Activated T-cell treated with anti-CD3 and anti-CD28 coated beads for 48 hours (primary cell): ENCODE results near the gene LAPTM5.

Experiments
- DNase-seq: peaks from one replicate; pipeline ENCODE4 v3.0.0-alpha.2; 2020; ENCODE audit warnings: low read depth

Gene LAPTM5

DNA sequence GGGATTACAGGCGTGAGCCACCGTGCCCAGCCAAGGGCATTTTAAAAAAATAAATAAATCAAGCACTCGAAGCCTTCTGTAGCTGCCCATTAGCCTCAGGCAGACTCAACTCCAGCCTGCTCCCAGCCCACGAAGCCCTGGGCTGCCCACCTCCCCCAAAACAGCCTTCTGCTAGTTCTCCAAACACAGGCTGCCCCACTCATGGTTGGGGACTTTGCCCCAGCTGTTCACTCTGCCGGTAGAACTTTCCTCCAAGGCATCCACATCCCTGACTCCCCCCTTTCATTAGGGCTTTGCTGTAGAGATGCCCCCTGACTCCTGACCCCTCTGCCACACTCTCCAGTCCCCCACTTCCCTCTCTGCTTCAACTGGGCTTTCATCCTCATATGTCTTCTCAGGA, 29.7 kb upstream of the LAPTM5 start:
- DNase-seq, result no peak

DNA sequence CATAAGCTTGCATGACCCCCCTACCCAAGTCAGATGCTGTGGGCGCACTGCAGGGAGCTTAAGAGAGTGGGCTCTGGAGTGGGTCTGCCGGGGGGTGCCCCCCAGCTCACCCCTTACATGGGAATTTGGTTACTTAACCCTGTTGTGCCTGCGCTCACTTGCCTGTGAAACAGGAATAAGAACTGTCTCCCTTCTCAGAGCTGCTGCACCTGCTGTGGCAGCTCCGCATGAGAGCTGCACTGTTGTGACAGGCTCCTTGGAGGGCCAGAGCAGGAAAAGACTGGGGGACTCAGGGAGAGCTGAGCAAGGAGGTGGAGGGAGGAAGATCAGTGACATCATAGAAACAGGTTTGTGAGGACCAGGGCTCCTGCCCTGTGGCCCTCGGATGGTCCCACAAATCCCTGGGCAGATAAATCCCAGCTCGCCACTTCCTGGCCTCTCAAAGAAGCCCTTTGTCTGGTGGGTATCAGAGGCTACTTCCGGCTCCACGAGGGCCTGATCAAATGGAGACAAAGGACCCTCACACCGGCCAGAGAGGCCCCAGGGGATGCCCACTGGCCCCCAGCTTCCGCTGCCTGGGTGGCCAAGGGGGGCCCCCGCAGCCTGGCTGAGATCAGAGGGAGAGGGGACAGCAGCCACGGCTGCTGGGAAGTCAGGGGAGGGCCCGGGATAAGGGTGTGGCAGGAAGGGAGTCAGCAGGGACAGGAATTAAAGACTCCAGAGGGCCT, 28.9 kb upstream of the LAPTM5 start:
- DNase-seq, result no peak

DNA sequence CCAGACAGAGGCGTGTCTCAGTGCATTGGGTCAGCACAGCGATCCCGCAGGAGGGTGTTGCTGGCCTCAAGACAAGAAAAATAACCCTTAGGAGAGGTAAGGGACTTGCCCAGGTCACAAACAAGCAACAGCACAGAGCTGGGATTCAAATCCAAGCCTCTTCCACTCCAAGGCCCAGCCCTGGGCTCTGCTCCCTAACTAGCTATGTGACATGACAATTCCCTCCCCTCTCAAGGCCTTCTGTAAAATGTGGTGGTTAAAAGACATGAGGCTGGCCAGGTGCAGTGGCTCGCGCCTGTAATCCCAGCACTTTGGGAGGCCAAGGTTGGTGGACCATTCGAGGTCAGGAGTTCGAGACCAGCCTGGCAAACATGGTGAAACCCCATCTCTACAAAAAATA, 28.1 kb upstream of the LAPTM5 start:
- no peak for DNase-seq

DNA sequence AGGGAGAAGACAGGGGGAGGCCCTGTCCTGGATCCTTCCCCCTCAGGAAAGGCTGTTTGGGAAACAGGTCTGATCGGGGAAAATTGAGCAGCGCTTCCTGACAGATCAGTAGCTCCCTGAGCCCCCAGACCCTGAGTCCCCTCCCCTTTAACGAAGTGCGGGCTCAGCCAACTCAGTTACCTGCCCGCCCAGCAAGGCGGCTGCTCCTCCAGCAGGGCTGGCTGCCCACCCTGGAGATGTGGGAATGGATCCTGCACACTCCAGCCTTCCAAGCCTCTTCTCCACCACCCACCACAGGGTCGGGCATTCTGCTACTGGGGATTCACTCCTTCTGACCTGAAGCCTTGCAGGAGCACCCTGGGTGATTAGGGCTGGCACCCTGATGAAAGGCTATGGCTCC, 27.6 kb upstream of the LAPTM5 start:
- DNase-seq, result no peak

DNA sequence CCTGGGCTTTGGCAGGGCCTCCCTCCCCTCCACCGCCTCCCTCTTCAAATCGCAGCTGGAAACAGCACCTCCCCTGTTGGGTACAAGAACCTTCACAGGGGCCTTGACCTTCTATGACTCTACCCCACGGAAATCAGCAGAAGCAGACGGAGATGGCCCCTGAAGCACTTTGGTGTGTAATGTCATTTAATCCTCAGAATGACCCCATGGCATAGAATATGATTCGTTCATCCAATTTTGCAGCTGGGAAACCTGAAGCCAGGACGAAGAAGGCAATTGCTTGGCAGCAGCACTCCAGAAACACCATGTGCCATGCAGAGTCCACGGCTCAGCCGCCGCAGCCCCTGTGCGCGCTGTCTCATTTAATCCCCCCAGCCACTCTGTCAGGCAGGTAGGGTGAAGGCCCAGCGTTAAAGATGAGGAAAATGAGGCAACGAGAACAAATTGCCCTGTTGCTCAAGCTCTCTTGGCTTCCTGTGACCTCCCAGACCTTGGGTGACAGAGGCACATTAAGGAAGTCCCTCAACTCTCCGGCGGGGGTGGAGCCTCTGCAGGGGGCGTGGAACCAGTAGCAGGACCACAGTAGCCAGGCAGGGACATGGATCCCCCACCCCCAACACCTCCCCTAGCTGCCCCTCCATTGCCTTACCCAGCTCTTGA, 25.8 kb upstream of the LAPTM5 start:
- no peak for DNase-seq

DNA sequence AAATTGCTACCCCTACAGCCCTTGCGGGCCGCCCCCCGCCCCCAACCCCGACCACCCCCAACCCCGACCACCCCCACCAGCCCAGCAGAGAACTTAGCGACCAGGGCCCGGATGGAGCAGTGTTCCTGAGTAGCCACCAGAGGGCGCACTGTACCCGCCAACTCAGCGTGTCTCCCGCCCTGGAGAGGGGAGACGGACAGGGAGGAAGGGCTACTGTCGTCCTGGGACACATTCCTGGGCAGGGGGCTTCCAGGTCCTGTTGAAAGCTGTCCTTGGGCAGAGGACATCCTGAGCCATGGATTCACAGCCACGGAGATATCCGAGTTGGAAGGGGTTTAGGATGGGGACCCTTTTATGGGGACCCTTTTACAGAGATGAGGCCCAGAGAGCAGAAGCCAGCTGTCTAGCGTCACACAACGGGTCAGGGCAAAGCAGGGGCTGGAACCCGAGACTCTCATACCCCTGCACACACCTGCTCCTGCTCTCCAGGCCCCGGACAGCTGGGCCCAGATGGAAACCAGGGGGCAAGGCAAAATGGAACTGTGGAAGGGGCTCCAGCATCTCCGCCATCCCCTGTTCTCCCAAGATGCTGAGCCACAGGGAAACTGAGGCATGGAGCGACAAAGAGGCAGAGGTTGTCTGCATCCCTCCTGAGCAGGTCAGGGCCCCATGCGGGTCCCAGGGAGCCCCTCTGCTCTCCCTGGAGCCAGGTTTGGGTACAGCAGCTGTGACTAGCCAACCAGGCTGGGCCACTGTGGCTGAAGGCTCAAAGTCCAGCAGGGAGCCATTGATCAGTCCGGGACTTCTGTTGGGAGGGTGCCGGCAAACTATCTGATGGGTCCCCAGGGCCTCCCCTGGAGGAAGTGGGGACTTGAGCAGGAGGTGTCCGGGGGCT, 25.0 kb upstream of the LAPTM5 start:
- DNase-seq, result peak; percentile 69

DNA sequence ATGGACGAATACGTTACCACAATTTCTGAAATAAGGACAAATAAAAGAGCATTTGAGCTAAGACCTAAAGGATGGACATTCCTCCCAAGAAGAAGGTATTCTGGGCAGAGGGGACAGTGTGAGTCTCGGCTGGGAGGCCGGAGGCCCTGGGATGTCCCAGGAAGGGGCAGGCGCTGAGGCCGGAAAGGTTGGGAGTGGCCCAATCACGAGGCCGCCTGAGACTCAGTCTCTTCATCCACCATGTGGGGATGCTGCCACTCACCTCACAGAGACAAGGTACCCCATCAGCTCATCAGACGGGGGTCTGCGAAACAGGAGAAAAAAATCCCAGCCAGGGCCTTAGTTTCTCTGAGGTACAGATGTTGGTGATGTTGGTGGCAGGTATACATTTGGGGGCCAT, 24.3 kb upstream of the LAPTM5 start:
- no peak for DNase-seq

DNA sequence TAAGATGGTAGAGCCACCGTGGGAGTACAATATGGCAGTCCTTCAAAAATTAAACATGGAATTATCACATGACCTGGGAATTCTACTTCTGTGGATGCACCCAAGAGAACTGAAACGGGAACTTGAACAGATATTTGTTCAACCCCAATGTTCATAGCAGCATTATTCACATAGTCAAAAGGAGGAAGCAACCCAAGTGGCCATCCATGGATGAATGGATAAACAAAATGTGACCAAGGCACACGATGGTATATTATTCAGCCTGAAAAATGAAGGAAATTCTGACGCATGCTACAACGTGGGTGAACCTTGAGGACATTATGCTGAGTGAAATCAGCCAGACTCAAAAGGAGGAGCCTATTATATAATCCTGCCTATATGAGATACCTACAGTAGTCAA, 22.8 kb upstream of the LAPTM5 start:
- DNase-seq, result no peak

DNA sequence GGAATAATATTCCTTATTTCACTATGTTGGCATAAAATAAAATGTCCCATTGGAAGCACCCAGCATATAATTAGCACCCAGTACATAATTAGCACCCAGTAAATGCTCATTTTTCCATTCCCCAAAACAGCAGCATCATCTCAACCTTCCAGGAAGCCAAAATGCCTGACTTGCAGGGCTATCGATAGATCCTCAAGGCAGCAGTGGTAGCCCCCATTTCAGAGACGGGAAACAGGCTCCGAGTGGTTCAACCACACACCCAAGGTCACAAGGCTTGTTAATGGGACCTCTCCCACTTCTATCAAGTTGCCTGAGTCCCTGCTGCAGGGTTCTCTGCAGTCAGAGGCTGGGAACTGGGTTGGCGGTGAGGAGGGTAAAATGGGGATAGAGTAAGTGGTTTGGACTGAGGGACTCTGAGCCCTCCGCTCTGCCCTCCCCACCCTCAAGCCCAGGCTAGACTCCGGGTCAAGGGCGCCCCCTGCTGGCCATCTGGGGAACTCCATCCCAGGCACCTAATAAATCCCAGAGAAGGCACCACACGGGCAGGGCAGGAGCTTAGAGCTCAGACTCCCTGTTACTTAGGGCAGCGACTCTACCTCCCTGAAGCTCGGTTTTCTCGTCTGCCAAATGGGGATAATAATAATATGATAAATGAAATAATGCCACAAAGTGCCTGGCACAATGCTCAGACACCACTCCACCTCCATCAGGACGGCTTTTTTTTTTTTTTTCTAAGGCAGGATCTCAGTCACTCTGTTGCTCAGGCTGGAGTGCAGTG, 21.9 kb upstream of the LAPTM5 start:
- peak; percentile 87 for DNase-seq

DNA sequence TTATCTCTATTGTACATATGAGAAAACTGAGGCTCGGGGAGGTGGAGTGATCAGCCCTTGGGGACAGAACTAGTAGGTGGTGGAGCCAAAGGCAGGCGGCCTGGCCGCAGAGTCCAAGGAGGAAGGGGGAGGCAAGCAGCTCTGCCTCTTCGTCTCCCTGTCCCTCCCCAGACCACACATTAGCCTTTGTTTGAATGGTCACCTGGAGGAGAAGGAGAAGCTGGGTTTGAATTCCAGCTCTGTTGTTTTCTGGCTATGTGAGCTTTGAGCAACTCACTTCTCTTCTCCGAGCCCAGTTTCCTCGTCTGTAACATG, 21.4 kb upstream of the LAPTM5 start:
- DNase-seq, result no peak

DNA sequence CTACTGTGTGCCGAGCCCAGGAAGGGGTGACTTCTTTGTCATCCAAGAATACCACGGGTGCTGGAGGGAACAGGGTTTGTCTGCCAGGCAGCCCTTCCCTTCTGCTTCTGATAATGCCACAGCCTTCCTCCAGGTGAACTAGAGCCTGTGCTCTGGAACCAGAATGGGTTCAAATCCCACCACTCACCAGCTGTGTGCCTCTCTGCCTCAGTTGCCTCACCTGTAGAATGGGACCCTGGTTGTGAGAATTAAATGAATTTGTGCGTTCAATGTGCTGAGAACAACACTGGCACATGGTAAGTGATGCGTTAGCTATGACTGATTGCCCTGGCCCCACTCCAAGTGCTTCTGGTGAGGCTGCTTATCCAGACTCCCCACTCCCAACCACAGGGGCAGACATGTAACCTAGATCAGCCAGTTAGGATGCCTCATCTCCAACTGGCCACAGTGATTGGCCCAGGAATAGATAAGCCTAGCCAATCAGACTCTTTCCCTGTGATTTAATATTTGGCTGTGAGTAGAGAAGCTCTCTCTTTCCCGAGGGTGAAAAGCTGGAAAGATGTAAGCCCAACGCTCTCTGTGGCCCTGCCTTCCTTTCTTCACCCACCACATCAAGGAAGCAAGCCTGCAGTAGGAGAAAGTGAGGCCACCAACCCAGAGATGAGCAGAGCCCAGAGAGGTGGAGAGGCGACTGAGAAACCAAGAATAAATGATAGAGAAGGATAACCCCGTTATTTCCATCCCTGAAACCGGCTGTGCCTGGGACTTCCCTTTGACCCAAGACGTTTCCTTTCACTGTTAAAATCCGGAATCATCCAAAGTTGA, 20.8 kb upstream of the LAPTM5 start:
- DNase-seq, result no peak

DNA sequence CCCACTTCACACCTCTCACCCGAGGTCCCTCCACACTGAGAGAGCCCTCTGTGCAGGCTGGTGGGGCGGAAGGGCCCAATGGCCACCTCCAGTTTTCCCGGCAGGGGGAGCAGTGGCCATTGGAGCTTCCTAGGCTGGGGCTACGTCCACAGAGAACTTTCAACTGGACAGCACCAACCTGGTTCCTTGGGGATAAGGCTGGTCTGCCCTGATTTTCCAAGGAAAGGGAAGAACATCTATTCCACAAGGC, 20.3 kb upstream of the LAPTM5 start:
- DNase-seq, result no peak

DNA sequence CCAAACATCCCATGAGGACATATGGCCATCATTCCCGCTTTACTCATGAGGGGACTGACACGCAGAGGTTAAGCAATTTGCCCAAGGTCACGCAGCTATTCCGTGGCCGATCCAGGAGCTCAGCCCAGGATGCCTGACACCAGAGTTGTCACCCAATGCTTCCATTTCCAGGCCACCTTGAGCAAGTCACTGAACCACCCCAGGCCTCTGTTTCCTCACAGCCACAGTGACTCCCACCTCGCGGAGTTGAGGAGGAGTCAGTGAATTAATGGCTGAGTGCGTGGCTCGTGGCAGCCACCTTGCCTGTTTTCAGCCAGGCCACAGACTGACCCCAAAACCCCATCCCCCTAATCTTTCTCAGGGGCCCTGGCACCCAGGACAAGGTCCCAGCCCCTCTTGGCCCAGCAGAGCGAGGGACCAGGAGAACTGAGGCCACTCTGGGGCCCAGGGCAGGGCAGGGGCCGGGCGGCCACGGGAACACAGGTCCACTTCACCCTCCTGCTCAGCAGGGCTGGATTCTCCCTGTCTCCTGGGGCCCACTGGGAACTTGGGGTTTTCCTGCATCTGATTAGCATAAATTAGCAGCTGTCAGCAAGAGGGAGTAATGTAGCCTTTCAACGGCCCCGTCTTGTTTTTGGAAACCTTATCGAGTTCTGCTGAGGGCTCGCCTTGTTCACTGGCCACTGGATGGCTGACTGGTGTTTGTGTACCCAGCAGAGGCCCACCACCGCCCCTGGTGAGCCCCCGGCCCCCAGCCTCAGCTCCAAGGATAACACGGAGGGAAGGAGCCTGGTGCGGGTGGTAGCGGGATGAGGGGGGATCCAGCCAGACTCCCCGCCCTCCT, 19.7 kb upstream of the LAPTM5 start:
- DNase-seq, result no peak

DNA sequence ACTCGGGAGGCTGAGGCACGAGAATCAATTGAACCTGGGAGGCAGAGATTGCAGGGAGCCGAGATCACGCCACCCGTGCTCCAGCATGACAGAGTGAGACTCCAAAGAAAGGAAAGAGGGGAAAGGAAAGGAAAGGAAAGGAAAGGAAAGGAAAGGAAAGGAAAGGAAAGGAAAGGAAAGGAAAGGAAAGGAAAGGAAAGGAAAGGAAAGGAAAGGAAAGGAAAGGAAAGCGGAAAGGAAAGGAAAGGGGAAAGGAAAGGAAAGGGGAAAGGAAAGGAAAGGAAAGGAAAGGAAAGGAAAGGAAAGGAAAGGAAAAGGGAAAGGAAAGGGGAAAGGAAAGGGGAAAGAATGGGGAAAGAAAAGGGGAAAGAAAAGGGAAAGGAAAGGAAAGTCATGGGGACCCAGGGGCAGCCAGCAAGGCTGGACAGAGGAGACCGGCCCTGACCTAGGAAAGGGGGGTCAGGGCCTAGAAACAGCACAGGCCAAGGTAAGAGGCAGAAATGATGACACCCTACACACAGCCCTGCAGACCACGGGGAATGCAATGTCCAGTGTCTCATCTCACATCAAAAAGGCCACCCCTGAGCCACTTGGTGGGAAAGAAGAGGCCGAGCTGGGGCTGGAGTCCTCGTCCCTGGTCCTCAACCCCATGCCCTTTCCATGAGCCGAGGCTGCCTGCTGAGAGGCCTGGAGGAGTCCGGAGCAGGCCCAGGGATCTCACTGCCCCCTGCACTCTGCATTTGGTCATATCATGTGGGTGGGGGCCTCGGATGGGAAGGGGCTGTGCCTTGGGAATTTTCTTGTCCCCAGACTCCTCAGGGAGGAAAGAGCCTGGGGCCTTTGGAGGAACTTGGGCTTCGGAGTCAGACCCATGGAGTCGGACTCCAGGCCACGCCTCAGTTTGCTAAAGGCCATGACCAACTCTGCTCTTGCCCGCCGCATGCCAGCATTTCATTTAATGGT, 18.8 kb upstream of the LAPTM5 start:
- DNase-seq, result no peak

DNA sequence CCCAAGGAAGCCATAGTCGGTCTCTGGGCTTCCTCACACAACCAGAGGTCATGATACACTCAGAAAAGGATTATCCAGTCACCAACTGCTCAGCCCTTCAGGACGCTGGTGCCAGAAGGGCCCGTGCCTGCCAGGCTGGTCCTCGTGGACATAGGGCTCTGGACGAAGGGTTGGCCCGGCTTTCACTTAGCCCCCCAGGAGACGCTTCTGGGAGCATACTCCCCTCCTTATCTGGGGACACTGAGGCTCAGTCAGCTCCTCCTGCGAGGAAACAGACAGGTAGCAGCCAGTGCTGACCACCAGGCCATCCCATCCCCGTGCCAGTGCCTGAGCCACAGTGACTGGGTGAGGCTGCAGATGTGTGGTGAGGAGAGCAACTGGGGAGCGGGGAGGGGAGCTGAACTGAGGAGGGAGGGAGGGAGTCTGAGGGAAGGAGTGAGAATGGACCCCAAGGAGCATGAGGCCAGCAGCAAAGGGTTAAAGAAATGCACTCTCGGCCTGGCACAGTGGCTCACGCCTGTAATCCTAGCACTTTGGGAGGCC, 17.9 kb upstream of the LAPTM5 start:
- DNase-seq, result no peak

DNA sequence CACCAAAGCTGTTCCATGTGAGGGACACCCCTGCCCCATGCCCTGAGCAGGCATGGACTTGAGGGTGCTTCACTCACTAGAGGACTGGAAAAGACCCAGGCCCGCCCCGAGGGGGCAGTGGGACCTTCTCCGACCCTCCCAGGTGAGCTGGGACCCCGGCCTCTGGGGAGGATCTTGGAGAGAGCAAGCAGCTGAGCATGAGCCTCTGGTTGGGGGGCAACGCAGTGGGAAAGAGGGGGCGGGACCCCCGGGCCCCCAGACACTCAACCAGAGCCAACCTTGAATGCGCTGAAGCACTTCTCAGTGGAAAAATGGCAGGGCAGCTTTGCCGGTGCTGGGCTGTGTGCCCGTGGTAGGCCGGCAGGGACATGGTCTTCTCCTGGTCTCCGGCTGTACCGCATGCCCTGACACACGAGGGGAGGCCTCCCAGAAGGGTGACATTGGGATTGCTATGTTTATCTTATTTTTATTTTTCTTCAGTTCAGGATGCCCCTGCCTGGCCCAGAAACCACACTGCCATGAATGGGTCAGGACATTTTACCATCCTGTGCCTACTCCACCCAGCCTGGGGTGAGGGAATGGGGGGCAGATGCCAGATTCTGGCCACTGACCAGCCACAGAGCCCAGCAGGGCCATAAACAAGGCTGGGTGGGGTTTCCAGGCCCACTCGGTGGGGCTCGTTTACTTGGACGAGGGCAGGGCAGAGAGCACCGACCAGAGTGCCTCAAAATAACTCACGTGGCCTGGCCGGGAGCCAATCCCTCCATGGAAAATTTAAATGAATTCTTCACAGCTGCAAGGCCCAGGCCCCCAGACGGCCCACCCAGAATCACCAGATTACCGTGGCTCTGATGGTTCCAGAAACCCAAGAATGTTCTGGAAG, 17.2 kb upstream of the LAPTM5 start:
- no peak for DNase-seq

DNA sequence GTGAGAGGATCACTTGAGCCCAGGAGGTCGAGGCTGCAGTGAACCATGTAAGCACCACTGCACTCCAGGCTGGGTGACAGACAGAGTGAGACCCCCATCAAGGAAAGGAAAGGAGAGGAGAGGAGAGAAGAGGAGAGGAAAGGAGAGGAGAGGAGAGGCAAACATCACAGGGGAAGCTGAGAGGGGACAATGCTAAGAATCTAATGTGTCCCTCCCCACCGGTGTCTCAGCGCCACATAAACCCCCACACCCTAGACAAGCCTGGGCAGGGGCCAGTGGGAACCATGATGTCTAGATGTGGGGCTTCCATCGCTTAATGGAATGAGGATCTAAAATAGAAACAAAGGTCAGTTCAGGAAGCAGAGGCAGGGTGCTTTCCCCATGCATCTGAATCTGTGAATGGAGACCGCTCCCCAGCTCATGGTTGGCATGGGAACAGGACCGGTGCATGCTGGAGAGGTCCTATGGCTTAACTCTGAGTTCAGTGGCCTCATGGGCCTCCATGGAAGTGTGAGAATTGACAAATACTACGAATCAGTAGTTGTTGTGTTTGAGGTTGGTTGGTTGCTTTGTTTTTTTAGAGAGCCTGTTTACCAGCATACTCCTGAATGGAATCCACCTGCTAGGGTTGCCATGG, 16.3 kb upstream of the LAPTM5 start:
- DNase-seq, result no peak

DNA sequence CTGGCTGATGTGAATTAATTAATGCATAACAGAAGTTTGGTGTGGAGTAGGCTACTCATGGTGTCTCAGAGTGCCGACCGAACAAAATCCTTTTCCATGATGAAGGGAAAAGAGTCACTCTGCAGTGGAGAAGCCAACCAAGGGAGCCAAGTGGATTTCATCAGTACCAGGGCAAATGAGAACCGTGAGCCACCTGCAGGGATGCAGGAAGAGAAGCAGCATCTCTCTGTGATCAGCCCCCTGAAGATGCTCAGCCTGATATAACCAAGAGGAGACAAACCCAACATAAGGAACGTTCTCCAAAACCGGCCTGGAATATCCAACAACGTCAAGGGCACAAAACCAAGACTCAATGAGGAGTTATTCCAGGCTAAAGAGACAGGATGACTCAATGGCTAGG, 13.4 kb upstream of the LAPTM5 start:
- no peak for DNase-seq
